ENCODE measurements around the gene CHD9NB.
"Not testable (repeated sequence)": the region's sequence is repeated elsewhere in the genome, so short reads cannot be mapped to it uniquely, and the experiment has no call there.

The CHD9NB gene

DNA sequence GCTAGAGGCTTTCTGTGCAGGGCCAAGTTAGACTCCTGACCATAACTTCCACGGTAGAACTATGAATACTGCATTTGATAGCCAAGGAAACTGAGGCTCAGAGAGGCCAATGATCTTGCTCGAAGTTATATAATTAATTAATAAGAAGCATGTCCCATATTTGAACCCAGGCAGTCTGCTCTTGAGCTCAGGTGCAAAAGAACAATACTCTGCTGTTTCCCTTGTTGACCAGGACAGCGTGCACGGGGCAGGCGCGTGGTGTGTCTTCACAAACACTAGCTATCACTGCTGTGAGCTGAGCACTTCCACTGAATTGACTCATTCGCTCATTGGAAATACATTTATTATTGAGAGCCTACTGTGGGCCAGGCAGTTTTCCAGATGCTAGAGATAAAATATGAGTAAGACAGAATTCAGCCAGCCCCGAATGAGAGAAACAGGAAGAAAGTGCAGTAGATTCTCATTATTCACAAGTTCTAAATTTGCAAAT lies 3.7 kb upstream of the CHD9NB start:
- no peak for DNase-seq (ENCODE audit: low read depth)

DNA sequence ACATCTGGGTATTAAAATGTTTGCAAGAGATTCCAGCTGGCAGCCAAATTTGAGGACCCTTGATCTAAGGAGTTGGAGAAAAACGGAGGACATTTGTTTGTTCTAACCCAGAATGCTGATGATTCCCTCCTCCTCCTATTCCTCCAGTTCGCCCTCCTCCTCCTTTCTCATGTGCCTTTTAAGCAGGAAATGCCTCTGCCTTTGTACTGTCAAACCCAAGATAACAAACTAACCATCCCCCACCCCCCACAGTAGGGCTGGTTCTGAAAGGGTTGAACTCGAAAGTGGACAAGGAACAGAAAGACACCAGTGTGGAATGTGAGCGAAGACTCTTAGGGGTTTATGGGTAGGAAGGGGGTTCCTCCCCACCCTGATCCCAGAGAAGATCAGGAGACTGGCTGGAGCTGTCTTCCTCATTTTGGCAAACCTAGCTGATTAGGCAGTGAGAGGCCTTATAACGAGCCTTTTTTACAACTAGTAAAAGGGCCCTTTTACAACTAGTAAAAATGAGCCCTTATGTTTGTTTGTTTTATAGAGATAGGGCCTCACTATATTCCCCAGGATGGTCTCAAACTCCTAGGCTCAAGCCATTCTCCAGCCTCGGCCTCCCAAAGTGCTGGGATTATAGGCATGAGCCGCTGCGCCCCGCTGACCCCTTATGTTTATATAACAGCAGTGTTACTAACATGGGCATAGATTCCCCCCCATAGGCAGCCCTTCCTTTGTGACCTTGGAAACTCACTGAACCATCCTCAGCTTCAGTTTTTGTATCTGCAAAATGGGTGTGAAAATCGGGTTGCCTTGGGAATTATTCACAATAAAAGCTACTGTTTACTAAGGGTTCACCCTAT lies 3.1 kb upstream of the CHD9NB start:
- no peak for DNase-seq (ENCODE audit: low read depth)

DNA sequence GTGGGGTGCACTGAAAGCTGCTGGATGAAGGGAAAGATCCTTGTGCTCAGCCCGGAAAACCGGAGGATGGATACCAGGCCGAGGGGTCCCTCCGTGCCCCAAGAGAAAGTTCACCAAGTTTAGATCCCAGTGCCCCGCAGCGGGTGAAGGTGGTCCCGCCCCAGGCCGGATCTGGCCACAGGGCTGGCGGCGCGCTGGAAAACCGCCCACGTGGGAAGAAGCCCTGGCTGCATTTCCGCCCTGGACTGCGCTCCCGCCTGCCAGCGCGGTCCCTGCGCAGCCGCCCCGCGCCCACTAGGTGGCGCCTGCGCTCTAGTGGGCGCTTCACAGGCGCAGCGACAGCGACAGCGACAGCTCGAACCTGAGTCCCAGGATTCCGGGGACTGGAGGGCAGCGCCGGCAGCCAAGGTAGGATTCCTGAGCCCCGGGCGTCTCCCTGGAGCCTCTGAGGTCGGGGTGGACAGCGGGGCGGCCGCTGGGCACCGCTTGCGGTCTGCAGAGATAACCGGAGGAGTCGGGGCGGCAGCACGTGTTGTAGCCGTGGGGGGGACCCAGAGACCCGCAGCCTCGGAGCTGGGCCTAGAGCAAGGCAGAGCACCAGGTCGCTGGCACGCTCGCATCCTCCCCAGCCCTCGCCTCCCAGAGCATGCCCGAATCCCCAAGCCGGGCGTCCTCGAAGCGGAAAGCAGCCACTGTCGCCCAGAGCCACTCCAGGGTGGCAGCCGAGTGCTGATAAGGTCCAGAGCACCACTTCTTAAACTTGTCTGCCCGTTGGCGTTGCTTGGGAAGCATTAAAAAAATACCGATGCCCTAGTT lies 2.2 kb upstream of the CHD9NB start, which contains the start of gene CHD9:
CHD9 (plus strand) TSS at position 322 of the 816 bp plus-strand sequence. CDS start 101,099 bp downstream, outside the sequence.
- DNase-seq (ENCODE audit: low read depth): peak; percentile 50

DNA sequence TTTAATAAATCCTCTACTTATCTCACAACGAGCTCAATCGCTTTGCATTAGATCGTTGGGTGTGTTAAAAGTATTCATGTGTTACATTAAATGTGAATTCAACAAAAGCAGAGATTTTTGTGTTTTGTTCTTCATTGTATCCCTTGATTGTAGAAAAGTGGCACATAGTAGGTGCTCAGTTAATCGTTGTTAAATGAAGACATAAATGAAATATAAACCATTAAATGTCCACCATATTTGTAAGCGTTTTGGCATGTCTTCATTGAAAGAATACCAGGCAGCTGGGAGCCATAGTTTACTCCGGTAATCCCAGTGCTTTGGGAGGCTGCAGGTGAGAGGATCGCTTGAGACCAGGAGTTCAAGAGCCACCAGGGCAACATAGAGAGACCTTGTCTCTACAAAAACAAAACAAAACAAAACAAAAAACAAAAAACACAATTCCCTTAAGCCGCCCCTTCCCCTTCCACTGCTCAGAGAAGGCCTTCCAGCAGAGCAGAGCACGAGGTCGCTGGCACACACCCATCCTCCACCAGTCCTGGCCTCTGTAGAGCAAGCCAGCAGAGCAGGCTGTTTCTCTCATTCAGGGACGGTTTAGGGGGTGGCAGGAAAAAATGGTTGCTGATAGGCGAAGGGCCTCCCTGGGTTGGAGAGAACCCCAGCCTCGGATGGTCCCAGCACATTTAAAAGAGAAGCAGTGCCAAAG lies 1.4 kb upstream of the CHD9NB start:
- DNase-seq (ENCODE audit: low read depth): no peak

DNA sequence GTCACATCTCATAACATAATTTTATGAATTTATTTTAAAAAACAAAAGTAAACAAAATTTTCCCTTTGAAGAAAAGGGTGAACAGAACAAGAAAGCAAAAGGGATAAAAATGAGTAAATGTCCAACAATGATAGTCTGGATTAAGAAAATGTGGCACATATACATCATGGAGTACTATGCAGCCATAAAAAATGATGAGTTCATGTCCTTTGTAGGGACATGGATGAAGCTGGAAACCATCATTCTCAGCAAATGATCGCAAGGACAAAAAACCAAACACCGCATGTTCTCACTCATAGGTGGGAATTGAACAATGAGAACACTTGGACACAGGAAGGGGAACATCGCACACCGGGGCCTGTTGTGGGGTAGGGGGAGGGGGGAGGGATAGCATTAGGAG lies 1.4 kb downstream of the CHD9NB start:
- DNase-seq (ENCODE audit: low read depth): not testable (repeated sequence)

DNA sequence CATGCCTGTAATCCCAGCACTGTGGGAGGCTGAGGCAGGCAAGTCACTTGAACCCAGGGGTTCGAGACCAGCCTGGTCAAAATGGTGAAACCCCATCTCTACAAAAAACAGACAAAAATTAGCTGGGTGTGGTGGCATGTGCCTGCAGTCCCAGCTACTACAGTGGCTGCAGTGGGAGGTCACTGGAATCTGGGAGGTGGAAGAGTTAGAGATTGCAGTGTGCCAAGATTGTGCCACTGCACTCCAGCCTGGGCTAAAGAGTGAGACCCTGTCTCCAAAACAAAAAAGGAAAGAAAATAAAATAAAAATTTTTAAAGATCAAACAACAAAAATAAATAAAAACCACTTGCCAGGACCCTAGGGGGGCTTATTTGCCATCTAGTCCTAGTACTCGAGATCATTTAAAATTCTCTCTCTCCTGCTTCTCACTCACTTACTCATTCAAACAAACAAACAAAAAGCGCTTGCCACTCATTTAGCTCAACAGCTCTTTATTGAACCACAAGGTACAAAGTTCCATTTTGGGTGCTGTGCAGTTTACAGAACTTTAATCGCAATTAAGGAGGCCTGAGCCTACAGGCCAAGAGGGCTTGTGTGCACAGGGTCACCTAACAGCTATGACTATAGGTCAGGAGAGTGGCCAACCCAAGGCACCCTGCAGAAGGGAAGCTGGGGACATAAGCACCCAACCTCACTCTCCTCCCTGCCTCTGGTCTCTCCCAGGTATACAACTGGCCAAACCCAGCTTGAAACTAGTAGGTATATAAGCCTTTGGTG lies 4.4 kb downstream of the CHD9NB start:
- DNase-seq (ENCODE audit: low read depth): no peak

DNA sequence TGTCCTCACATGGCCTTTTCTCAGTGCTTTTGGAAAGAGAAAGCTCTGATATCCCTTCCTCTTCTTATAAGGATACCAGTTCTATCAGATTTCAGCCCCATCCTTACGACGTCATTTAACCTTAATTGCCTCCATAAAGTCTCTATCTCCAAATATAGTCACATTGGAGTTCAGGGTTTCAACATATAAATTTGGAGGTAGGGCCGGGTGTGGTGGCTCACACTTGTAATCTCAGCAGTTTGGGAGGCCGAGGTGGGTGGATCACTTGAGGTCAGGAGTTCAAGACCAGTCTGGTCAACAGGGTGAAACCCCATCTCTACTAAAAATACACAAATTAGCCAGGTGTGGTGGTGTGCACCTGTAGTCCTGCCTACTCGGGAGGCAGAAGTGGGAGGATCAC lies 5.2 kb downstream of the CHD9NB start:
- DNase-seq (ENCODE audit: low read depth): not testable (repeated sequence)

DNA sequence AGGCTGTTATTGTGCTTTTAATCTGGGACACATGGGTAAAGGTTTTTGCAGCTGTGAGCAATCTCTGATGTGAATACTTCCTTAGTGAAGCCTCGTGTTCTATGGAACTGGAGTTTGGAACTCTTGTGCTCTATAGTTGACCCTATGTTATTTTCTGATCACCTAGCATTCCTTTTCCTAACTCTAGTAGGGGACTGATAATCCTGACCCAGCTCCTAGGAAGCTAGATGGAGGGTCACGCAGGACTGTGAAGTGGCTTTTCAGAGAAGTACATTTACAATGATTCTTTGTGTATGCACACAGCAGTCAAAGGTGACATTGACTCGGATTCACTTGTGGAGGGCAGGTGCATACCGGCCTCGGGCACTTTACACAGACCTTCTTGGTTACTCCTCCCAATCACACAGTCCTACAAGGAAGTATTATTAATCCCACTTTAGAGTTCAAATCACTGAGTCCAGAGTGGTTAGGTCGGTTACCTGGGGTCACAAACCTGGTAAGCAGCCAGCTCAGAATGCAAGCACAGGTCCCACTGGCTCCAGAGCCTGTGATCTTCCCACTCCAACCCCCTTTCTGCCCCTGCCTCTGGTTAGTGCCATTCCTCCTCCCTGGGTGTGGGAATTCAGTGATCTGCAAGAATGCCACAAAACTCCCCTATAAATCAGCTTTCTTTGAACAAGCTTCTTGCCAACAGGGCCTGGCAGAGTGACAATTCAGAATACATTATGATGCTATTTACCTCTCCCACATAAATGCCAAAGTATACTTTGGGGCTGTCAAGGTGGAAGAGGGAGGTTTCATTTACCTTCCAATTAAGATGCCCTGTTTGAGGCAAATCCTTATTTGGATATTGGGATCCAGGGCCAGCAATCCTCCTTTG lies 7.1 kb downstream of the CHD9NB start:
- no peak for DNase-seq (ENCODE audit: low read depth)

DNA sequence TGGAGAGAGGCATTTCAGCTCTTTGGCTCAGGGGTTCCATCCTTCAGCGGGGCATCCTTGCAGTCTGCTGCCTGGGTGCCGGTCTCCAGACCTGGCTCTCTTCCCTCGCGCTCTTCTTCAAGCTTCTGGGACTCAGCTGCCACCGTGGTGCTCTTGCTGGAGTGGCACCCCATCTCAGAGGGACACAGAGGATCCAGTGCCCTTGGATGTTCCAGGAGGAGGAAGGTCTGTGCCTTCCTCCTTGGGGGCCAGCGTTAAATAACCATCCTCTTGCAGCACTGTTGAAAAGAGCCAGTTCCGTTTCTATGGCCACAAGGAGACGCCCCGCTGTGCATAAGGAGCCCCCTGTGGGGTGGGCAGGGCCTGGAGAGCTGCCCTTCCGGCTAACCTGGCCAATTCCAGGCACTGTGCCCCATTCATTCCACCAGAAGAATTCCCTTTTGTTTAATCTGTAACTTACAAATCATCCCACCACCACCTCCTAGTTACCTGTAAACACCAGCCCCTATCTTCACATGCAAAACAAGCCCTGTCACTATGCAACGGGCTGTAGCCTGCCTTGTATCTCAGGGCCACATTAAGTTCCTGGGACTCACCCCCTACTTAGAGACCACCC lies 8.6 kb downstream of the CHD9NB start:
- DNase-seq (ENCODE audit: low read depth): no peak

DNA sequence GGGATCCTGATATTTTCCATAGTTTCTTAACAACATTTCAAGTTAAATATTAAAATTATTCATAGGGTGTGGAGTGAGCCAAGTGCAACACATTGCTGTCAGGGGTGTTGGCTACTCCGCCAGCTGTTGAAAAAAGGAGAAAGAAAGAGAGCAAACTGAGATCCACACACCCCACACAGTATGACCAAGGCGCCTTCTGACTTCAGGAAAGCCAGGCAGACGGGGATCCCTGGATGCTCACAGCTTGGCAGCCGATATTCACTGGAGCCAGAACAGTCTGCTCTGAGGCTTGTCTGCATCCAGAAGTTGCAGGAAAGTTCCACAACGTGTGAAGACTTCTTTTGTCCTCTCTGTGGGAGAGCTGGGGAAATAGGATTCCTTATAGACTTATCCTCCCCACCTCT lies 9.3 kb downstream of the CHD9NB start:
- DNase-seq (ENCODE audit: low read depth): no peak

DNA sequence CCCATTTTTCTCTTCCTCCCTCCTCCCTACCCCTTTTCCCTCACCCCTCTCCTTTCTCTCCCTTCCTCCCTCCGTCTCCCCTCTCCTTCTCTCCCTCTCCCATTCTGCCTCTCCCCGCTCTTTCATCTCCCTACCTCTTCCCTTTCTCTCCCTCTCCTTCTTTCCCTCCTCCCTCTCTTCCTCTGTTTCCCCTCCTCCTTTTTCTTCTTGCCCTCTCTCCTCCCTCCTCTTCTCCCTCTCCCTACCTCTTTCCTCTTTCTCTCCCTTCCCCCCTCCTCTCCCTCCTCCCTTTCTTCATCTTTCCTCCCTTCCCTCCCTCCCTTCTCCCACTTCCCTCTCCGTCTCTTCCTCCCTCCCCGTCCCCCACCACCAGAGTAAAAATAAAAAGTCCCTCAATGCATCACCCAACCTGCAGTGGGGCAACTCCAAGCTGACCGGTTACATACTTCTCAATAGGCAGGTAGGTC lies 10.4 kb downstream of the CHD9NB start:
- DNase-seq (ENCODE audit: low read depth): no peak

DNA sequence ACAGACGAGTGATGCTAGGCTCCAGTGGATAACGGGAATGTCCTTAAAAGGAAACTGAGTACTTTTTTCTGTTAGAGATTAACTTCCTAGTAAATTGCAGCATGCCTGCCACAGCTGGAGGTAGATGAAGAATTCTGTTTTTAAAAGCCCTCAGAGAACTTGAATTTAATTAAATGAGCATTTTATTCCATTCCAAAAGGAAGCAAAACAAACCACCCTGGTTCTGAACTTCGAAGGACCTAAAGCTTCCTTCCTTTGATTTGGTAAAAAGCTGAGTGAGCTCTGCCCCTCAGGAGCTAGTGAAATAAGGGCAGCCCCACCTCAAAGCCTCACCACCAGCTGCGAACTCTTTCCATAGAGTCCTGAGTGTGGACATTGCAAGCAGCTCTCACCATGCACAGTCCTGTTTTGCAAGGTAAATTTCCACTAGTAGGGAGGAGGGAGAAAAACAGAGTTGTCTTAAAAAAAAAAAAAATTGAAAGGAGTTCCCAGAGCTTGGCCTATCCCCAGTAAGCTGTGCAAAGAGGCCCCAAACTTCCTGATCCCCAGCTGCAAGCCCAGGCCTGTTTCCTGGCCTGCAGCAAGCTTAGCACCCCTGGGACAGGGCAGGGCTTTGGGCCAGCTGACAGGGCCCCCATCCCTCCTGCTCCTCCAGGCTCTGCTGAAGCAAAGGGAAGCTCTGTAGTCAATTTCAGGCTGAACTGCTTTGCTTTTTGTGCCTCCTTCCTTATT lies 11.2 kb downstream of the CHD9NB start:
- DNase-seq (ENCODE audit: low read depth): no peak

DNA sequence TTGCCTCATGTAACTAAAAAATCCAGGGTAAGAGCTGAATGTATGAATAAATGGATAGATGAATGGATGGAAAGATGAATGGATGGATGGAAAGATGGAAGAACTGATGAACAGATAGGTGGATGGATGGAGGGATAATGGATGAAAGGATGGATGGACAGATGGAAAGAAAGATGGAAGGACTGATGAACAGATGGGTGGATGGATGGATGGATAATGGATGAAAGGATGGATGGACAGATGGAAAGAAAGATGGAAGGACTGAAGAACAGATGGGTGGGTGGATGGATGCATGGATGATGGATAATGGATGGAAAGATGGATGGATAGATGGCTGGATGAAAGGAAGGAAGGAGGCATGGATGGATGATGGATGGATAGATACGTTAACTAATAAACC lies 11.9 kb downstream of the CHD9NB start:
- no peak for DNase-seq (ENCODE audit: low read depth)

DNA sequence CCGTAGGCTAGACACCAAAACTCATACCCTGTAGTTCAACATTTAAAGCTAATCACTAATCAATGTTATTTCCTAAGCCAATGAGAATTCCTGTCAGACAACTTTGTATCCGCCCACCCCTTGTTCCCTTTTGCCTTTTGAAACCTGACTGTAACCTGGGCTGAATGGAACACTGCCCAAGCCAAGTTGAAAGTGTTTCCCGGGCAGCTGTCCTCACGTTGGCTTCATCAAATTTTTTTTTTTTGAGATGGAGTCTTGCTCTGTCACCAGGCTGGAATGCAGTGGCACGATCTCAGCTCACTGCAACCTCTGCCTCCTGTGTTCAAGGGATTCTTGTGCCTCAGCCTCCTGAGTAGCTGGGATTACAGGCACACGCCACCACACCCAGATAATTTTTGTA lies 16.0 kb downstream of the CHD9NB start:
- not testable (repeated sequence) for DNase-seq (ENCODE audit: low read depth)

DNA sequence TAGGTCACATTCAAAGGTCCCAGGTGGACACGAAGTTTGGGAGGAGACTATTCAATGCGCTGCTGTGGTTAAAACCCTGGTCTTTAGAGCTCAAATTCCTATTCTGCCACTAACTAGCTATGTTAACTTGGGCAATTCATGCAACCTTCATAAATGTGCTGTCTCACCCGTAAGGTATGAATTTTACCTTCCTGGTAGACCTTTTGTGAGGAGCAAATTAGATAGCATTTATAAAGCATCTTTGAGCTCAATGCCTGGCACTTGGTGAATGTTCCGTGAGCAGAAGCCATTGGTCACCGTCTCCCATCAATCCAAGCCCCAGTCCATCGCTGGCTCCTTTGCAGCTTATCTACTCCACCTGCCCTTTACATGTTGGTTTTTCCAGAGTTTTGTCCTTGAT lies 16.6 kb downstream of the CHD9NB start:
- no peak for DNase-seq (ENCODE audit: low read depth)

DNA sequence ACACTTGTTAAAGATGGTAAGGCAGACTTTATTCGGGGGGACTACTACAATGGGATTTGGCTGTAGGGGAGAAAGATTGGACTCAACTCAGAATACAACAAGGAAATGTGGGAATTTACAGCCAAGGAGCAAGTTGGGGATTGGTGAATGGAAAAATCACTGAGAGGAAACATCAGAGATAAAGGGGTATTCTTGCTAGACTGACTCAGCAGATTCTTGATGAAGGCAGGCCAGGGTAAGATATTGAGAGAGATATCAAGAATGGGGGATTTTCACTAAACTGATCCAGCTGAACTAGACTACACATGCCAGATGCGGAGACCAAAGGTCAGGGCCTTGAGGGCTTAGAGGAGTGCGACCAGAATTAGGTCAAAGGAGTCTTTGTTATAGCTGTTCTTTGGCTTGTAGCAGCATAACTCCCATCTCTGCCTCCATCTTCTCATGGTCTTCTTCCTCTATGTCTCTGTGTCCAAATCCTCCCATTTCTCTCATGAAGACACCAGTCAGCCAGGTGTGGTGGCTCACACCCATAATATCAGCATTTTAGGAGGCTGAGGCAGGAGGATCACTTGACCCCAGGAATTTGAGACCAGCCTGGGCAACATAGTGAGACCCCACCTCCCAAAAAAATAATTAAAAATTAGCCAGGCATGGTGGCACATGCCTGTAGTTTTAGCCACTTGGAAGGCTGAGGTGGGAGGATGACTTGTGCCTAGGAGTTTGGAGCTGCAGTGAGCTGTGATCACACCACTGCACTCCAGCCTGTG lies 17.3 kb downstream of the CHD9NB start:
- no peak for DNase-seq (ENCODE audit: low read depth)

DNA sequence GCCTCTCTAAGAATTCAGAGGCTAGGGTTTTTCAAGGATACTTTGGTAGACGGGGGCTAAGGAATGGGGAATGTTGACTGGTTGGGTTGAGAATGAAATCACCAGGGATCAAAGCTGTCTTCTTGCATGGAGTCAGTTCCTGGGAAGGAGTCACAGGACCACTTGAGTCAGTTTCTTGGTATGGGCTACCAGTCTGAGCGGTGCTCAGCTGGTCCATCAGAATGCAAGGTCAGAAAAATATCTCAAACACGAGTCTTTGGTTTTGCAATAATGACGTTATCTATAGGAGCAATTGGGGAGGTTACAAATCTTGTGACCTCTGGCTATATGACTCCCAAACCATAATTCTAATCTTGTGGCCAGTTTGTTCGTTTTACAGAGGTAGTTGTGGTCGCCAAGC lies 18.4 kb downstream of the CHD9NB start:
- no peak for DNase-seq (ENCODE audit: low read depth)

DNA sequence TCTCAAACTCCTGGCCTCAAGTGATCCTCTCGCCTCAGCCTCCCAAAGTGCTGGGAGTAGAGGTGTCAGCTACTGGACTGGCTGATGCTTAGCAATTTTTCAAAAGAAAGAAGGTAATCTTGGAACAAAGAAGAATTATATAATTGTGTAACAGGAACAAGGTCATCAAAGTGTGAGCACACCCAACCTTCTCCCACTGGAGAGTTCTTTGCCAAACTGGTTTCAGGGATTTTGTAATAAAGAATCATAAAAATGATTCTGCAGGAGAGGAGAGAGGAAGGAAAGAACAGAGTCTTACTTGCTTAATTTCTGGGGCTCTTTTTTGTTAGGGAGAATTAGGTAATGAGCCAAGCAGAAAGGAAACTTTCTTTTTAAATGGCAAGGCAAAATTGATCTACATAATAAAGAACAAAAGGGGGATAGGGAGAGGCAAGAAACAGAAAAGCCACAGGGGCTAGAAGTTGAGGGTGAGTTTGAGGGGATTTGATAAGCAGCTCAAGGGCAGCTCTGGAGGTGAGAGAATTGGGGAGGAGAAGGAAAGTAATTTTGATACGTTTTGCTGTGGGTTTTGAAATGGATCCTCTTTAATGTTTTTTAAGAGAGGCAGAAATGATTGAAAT lies 21.3 kb downstream of the CHD9NB start:
- no peak for DNase-seq (ENCODE audit: low read depth)

Data from T follicular helper cell (primary cell).